GM12878 (cell line): ENCODE measurements around the gene DHX57. TPM values are rescaled to one million over a fixed set of nuclear protein-coding genes. Genes with fewer than 3 reads are reported as not detected.

Experiments used
- ATAC-seq: fragments of 200-7000 bp; cut with Tn5 transposase; 3 replicates; pipeline ENCODE4 v1.9.1; 2020; ENCODE audit warnings: mild to moderate bottlenecking, moderate library complexity
- BruUV-seq: library from RNA; stranded (reverse); fragments of 400-500 nt; replicated peaks from 2 replicates; lab custom pipeline; 2021; lab: Mats Ljungman, UMichigan
- CTCF ChIA-PET: fragments of 300-600 bp; sonication (Branson Sonifier 250); formaldehyde crosslinking; extraction: SDS; loops from one replicate; lab custom pipeline; 2021; ENCODE audit warnings: inconsistent platforms; lab: Yijun Ruan, JAX
- POLR2A ChIA-PET: fragments of 350-600 bp; formaldehyde crosslinking; extraction: SDS; loops from one replicate; lab custom pipeline; 2021; ENCODE audit warnings: inconsistent platforms; lab: Charles Lee
- RAD21 ChIA-PET: fragments of 300-600 bp; sonication (Branson Sonifier 250); formaldehyde crosslinking; loops from one replicate; lab custom pipeline; 2023; ENCODE audit warnings: antibody characterized with exemption; ENCODE audit not compliant: unreplicated experiment; lab: Charles Lee
- SMC1A ChIA-PET: fragments of 300-600 bp; sonication (Branson Sonifier 250); formaldehyde crosslinking; loops from one replicate; lab custom pipeline; 2023; ENCODE audit not compliant: unreplicated experiment, uncharacterized antibody; lab: Charles Lee
- DNase-seq: peaks from one replicate; pipeline ENCODE4 v3.0.0-alpha.2; 2011; ENCODE audit warnings: low read depth, low spot score
- FAIRE-seq: peaks from 3 replicates; lab custom pipeline; 2011; peaks lifted over from hg19 to GRCh38; lab: Jason Lieb, UNC
- H2AFZ ChIP-seq: 2 replicates; pipeline ENCODE4 v1.6.0; 2011; ENCODE audit warnings: low read depth, low read length, control low read depth; ENCODE audit not compliant: control insufficient read depth
- H3K27ac ChIP-seq: 2 replicates; pipeline ENCODE4 v1.5.1; 2011; ENCODE audit warnings: control low read depth; ENCODE audit not compliant: control insufficient read depth, insufficient read depth
- H3K27me3 ChIP-seq, 2 experiments: replicated peaks in 1 of 2; 2 replicates each; pipeline versions ENCODE4 v1.6.0 to v1.6.1; 2011; ENCODE audit warnings: low read length in 1 of 2; ENCODE audit not compliant: control insufficient read depth in 2 of 2, insufficient read depth in 2 of 2
- H3K36me3 ChIP-seq, 2 experiments: 2 replicates each; pipeline ENCODE4 v1.5.1; 2011; ENCODE audit warnings: low read length in 1 of 2; ENCODE audit not compliant: control insufficient read depth in 2 of 2, insufficient read depth in 2 of 2
- H3K4me1 ChIP-seq: 2 replicates; pipeline ENCODE4 v1.6.1; 2011; ENCODE audit warnings: mild to moderate bottlenecking, low read length, moderate library complexity, mixed read lengths; ENCODE audit not compliant: control insufficient read depth, insufficient read depth
- H3K4me2 ChIP-seq: 2 replicates; pipeline ENCODE4 v1.6.0; 2011; ENCODE audit warnings: control low read depth; ENCODE audit not compliant: control insufficient read depth, insufficient read depth
- H3K4me3 ChIP-seq: fragments of 200-600 bp; sonication (generic); 2 replicates; pipeline ENCODE4 v1.5.1; 2016
- H3K79me2 ChIP-seq: 2 replicates; pipeline ENCODE4 v1.6.0; 2011; ENCODE audit warnings: low read length; ENCODE audit not compliant: control insufficient read depth, insufficient read depth
- H3K9ac ChIP-seq: 2 replicates; pipeline ENCODE4 v1.8.0; 2011; ENCODE audit warnings: low read length, control low read depth, mixed read lengths; ENCODE audit not compliant: control insufficient read depth, insufficient read depth
- H3K9me3 ChIP-seq: replicated peaks from 3 replicates; pipeline ENCODE4 v1.5.1; 2011; ENCODE audit warnings: mild to moderate bottlenecking, low read length; ENCODE audit not compliant: control insufficient read depth, insufficient read depth
- H4K20me1 ChIP-seq: 2 replicates; pipeline ENCODE4 v1.6.0; 2011; ENCODE audit not compliant: control insufficient read depth, insufficient read depth
- RAD21 ChIP-seq: IDR thresholded peaks from 2 replicates; pipeline ENCODE4 v1.6.1; 2011; ENCODE audit warnings: mild to moderate bottlenecking, low read depth, low read length, moderate library complexity; ENCODE audit not compliant: insufficient read depth
- WGBS: methylation state at CpG from one replicate; pipeline ENCODE4 v1.1.6; 2016; ENCODE audit warnings: low lambda C conversion rate; ENCODE audit not compliant: insufficient replicate concordance, insufficient coverage; ENCODE audit errors: missing lambda C conversion rate; 5-methylcytosine and 5-hydroxymethylcytosine counted together
- in situ Hi-C: fragments of 300-500 bp; cut with MboI; formaldehyde crosslinking; loops from 9 replicates; pipeline ENCODE4 v1.14.3; 2018; ENCODE audit warnings: mixed read lengths
- intact Hi-C: fragments of 100-400 bp; cut with micrococcal nuclease; formaldehyde crosslinking; loops from one replicate; pipeline ENCODE4 v1.14.2; 2022; ENCODE audit not compliant: unreplicated experiment
- polyA plus RNA-seq, 11 experiments: library from polyadenylated mRNA; depleted of rRNA in 4 of 11; unstranded in 6 of 11; stranded (reverse) in 5 of 11; fragments of >200 nt; fragmentation: Nextera tagmentation in 4 of 11; fragmentation: Illumina TruSeq in 1 of 11; extraction: Ambion mirVana in 4 of 11; extraction: Trizol in 1 of 11; gene quantifications; 1 replicate in 1 of 11; 2 replicates in 10 of 11; pipeline versions ENCODE4 v1.2.1 to v1.2.3, GENCODE V29; 2011 to 2016; ENCODE audit warnings: inconsistent platforms in 2 of 11, missing spikeins in 2 of 11, low read depth in 1 of 11
- total RNA-seq, 4 experiments: library from RNA; depleted of rRNA in 3 of 4; stranded (reverse); fragments of >200 nt in 3 of 4; fragmentation: Illumina TruSeq in 1 of 4; extraction: Trizol in 1 of 4; gene quantifications; 2 replicates each; pipeline versions ENCODE4 v1.2.1 to v1.2.3, GENCODE V29; 2013 to 2021
- TF ChIP-seq, protein P1 (sequence below), 3 experiments: IDR thresholded peaks in 2 of 3; conservative IDR thresholded peaks in 1 of 3; 2 replicates each; pipeline ENCODE4 v1.5.1; 2011; ENCODE audit warnings: low read depth in 3 of 3, low read length in 3 of 3, mild to moderate bottlenecking in 3 of 3, control low read depth in 2 of 3, moderate library complexity in 2 of 3, inconsistent platforms in 1 of 3, mixed read lengths in 1 of 3; ENCODE audit not compliant: control insufficient read depth in 2 of 3, insufficient read depth in 1 of 3; ENCODE audit errors: extremely low read depth in 1 of 3
- TF ChIP-seq, protein P2 (sequence below): fragments of 450-650 bp; formaldehyde crosslinking; IDR thresholded peaks from 2 replicates; pipeline ENCODE4 v1.4.0; 2022; ENCODE audit warnings: mild to moderate bottlenecking, moderate library complexity

DHX57 gene
- total and polyA plus RNA-seq, 10 of the 15 experiments (the other 5 are each of a cell fraction or from before 2014, with no cell fraction given) = 6.5 to 18.0 (median 15.8) TPM

DNA sequence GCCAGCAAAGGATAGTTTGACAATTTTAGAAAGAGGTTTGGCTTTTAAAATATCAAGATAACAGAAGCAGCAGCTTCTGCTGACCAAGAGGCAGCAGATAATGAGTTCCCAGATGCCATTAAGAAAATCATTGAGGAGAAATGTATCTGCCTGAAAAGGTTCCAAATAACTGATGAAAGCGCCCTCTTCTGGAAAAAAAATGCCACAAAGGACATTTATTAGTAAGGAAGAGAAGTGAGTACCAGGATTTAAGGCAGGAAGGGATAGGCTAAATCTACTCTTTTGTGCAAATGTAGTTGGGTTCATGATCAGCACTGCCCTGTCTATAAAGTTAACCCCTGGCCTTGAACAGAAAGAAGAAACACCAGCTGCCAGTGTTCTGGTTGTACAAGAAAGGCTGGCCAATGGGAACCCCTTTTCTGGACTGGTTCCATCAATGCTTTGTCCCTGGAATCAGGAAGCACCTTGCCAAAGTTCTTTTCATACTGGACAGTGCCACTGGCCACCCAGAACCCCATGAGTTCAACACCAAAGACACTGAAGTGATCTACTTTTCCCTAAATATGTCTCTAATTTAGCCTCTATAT, 40.6 kb downstream of the DHX57 start:
- intact Hi-C loops = loop anchor here (1.0 kb wide), 1 partner anchor 254 kb away; no protein-coding TSS in a partner anchor
- WGBS = 55% methylated on average over 1 of the region's 1 CpG
- ChIA-PET RAD21 (interaction anchor here (1.0 to 1.9 kb wide), 3 partner anchors 91 to 253 kb away, joined by 3 to 10 read pairs (median 3); no protein-coding TSS in a partner anchor), POLR2A (interaction anchor here (0.6 to 1.0 kb wide), 2 partner anchors 254 to 270 kb away, joined by 3 read pairs; no protein-coding TSS in a partner anchor), SMC1A (interaction anchor here (0.9 to 4.1 kb wide), 7 partner anchors 9 to 327 kb away, joined by 3 to 23 read pairs (median 3); no protein-coding TSS in a partner anchor), CTCF (interaction anchor here (0.7 to 4.0 kb wide), 13 partner anchors 8 to 302 kb away, joined by 3 to 27 read pairs (median 5); no protein-coding TSS in a partner anchor)
- ATAC-seq (peak; percentile 28; the same call in 1 of the 3 replicates), DNase-seq (no peak), FAIRE-seq (no peak)
- Histone ChIP-seq H3K4me2 (no peak overlapping the region), H2AFZ (no peak overlapping the region), H3K4me3 (no peak overlapping the region), H3K36me3 (peaks cover 0 to 3% of the 10 kb centered on the region in 2 experiments; a peak in 1 of 4 replicates), H4K20me1 (no peaks in the 10 kb centered on the region), H3K9me3 (no peaks in the 10 kb centered on the region), H3K9ac (no peak overlapping the region), H3K27ac (no peak overlapping the region), H3K79me2 (no peaks in the 10 kb centered on the region), H3K27me3 (no peaks in the 10 kb centered on the region), H3K4me1 (peaks cover 15% of the 10 kb centered on the region)
- in situ Hi-C loops = no loop called here
- BruUV-seq = no TSS peak
- TF ChIP-seq RAD21 = 0 out of 2 replicates have a peak, but pooled peaks have one; percentile 18
- TF ChIP-seq, protein P1, sequence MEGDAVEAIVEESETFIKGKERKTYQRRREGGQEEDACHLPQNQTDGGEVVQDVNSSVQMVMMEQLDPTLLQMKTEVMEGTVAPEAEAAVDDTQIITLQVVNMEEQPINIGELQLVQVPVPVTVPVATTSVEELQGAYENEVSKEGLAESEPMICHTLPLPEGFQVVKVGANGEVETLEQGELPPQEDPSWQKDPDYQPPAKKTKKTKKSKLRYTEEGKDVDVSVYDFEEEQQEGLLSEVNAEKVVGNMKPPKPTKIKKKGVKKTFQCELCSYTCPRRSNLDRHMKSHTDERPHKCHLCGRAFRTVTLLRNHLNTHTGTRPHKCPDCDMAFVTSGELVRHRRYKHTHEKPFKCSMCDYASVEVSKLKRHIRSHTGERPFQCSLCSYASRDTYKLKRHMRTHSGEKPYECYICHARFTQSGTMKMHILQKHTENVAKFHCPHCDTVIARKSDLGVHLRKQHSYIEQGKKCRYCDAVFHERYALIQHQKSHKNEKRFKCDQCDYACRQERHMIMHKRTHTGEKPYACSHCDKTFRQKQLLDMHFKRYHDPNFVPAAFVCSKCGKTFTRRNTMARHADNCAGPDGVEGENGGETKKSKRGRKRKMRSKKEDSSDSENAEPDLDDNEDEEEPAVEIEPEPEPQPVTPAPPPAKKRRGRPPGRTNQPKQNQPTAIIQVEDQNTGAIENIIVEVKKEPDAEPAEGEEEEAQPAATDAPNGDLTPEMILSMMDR (IDR thresholded peaks at IDR 0.05 in 2 of 3, conservative IDR thresholded peaks at IDR 0.05 in 1 of 3; ENCODE audit: control insufficient read depth in 2 of 3, extremely low read depth in 1 of 3, insufficient read depth in 1 of 3, low read depth in 3 of 3, low read length in 3 of 3) = peak; percentile 15 to 37 (median 25); a peak in 3 of 6 replicates
- TF ChIP-seq, protein P2, sequence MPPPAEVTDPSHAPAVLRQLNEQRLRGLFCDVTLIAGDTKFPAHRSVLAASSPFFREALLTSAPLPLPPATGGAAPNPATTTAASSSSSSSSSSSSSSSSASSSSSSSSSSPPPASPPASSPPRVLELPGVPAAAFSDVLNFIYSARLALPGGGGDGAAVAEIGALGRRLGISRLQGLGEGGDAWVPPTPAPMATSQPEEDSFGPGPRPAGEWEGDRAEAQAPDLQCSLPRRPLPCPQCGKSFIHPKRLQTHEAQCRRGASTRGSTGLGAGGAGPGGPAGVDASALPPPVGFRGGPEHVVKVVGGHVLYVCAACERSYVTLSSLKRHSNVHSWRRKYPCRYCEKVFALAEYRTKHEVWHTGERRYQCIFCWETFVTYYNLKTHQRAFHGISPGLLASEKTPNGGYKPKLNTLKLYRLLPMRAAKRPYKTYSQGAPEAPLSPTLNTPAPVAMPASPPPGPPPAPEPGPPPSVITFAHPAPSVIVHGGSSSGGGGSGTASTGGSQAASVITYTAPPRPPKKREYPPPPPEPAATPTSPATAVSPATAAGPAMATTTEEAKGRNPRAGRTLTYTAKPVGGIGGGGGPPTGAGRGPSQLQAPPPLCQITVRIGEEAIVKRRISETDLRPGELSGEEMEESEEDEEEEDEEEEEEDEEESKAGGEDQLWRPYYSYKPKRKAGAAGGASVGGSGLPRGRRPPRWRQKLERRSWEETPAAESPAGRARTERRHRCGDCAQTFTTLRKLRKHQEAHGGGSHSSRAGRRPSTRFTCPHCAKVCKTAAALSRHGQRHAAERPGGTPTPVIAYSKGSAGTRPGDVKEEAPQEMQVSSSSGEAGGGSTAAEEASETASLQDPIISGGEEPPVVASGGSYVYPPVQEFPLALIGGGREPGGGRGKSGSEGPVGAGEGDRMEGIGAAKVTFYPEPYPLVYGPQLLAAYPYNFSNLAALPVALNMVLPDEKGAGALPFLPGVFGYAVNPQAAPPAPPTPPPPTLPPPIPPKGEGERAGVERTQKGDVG (CRISPR knock-in tag) = no peak
